GM12872 (cell line): ENCODE results near the gene RHBDL2.

Experiments
- TF ChIP-seq, protein P1 (sequence below): IDR thresholded peaks from 3 replicates; pipeline ENCODE4 v1.5.1; 2011; ENCODE audit warnings: low read depth, mild to moderate bottlenecking, low read length, moderate library complexity; ENCODE audit not compliant: insufficient read depth

Gene RHBDL2

DNA sequence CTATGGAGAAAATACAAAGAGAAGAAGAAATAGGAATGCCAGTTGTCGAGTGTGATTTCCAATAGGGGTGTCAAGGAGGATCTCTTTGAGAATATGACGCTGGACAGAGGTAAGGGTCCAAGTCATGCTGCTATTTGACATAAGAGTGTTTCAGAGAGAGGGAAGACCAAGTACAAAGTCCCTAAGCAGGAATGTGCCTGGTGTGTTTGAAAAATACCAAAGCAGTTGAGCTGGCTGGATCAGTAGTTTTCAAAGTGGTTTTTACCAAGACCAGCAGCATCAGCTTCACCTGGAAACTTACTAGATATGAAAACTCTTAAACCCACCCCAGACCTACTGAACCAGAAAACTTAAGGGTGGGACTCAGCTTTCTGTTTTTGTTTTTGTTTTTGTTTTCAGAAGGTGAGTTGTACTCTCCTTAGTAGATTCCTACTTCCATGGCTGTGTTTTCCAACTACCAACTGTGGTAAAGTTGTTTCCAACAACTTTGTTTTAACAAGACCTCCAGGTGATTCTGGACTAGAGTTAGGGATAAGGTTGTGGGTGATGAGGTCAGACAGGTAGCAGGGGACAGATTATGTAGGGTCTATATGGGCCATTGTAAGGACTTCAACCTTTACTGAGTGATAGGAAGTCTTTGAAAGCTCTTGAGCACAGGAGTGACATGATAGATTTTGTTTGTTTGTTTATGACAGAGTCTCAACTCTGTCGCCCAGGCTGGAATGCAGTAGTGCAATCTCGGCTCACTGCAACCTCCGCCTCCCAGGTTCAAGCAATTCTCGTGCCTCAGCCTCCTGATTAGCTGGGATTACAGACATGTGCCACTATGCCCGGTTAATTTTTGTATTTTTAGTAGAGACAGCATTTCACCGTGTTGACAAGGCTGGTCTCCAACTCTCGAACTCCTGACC, 53.0 kb downstream of the RHBDL2 start:
- TF ChIP-seq, protein P1, sequence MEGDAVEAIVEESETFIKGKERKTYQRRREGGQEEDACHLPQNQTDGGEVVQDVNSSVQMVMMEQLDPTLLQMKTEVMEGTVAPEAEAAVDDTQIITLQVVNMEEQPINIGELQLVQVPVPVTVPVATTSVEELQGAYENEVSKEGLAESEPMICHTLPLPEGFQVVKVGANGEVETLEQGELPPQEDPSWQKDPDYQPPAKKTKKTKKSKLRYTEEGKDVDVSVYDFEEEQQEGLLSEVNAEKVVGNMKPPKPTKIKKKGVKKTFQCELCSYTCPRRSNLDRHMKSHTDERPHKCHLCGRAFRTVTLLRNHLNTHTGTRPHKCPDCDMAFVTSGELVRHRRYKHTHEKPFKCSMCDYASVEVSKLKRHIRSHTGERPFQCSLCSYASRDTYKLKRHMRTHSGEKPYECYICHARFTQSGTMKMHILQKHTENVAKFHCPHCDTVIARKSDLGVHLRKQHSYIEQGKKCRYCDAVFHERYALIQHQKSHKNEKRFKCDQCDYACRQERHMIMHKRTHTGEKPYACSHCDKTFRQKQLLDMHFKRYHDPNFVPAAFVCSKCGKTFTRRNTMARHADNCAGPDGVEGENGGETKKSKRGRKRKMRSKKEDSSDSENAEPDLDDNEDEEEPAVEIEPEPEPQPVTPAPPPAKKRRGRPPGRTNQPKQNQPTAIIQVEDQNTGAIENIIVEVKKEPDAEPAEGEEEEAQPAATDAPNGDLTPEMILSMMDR, result no peak

DNA sequence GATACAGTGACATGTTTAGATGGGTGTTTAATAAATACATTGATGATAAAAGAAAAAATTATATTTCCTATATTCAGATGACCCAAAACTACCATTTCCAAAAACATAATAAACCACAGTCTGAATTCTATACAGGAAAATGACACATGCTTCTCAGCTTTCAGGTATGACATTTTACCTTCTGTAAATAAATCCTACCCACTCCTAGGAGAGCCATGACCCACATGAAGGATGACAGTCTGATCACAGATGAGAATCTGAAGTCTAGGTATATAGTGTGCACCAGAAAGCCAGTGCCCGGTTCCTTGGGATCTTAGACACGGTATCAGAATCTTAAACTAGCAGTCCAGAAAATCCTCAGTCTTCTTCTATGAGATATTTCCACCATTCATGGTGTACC, 56.5 kb downstream of the RHBDL2 start:
- TF ChIP-seq, protein P1, result no peak

DNA sequence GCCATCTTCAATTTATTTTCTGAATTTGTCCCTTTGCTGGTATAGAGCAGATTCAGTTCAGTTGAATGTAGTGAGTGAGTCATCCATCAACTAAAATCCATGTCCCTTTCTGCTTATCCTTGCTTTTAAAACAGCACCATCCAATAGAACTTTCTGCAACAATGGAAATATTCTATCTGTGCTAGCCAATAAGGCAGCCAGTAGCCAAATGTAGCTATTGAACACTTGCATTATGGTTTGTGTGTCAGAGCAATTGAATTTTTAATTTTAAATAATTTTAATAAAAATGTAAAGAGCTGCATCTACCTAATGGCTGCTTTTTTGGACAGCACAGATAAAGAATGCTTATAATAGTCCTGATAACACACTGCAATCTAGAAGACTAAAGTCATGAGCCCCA, 60.1 kb downstream of the RHBDL2 start, which contains the start of gene GJA9:
Gene GJA9 (minus strand): TSS at position 101 of the 400 bp plus-strand sequence. CDS start 5,489 bp downstream, outside the sequence.
- TF ChIP-seq, protein P1, result no peak

DNA sequence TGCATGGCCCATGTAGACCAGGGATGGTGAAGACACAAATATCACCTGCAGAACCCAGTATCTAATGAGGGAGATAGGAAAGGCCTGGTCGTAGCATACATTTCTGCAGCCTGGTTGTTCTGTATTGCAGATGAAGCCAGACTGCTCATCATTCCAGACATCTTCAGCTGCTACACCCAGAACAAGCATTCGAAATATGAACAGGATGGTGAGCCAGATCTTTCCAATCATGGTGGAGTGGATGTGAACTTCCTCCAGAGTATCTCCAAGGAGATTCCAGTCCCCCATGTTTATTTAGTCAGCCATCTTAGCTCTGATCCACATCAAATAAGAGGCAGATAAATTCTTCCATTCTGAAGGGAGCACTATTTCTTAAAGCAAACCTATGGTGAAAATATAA, 65.8 kb downstream of the RHBDL2 start:
- TF ChIP-seq, protein P1, result no peak

DNA sequence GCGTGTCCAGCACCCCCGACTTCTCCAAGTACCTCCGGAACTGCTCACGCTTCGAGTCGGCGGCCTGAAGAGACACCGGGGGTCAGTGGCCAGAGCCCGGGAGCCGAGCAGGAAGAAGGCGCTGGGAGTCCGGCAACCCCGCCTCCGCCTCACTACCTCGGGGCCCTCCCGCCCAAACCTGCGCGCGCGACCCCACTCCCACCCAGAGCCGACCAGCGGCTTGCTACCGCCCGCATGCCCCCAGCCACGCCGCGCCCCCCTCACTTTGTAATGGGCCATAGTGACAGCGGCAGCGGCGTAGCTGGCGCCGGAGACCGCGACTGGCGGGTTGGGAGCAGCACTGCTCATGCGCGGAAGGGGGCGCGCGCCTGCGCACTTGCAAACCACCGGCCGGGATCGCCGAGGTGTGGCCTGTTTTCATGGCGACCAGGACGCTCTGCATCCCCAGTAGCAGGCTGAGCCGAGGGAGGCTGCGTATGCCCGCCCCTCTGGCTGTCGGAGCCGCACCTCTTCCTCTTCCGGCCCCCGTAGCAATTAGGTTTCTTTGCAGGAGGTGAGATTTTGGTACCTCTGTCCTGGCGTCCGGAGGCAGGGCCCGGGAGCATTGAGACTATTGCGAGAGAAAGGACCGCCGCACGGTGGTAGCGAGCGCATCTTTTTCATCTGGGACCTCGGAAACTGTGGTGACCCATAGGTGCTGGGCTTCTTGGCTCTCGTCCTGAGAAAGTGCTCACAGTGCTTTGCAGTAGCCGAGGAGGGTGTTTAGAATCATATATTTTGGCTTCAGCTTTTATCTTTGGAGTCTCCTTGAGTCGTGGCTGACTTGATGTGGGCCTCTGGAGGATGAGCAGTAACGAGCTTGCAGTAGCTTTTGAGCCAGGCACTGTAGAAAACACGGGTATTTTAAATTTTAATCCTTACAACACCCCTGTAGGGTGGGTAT, 68.3 kb downstream of the RHBDL2 start, which contains the start of gene MYCBP:
Gene MYCBP (minus strand): TSS at position 322 of the 943 bp plus-strand sequence. CDS start 43 bp downstream, at position 279.
- TF ChIP-seq, protein P1, result no peak

DNA sequence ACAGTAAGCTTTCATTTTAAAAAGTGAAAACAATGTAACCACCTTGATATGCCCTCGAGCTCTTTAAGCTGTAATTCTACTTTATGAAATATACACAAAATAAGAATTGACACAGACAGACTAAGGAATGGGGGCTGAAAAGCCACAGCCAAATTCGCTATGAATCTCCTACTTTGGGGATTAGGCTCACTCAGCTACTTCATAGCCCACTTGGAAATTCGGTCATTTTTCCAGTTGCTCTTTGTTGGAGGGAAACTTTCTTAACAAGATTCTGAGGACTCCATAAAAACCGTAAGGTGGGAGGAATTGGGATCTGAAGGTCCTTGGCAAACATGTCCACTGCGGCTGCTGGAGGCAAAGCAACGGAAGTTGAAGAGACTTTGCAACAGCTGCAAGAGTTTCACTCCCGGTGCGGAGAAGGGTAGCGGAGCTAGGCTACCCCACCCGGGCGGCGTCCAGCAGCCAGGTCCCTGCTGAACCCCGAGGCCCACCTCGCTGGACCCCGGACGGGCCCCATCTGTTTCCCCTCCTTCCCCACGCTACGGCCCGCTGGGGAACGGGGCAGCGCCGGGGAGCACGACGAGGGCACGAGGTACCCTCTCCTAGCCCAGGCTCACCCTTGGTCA, 69.1 kb downstream of the RHBDL2 start:
- TF ChIP-seq, protein P1, result no peak
